ENCODE measurements around the gene ZNF544.

Gene ZNF544

GRCh38 chr19:58277748-58278540 lies 49.2 kb downstream of the ZNF544 start:
- H3K9me3 ChIP-seq (ENCODE audit: control insufficient read depth in 2 of 2, low read length in 2 of 2): peaks cover 8 to 10% of the 10 kb centered on the region in 2 donors
- no peaks in the 10 kb centered on the region for H3K27me3 ChIP-seq (ENCODE audit: control insufficient read depth in 2 of 2, insufficient read depth in 2 of 2, low read length in 2 of 2)
- peak overlapping the region; percentile 84 to 88 for H3K4me3 ChIP-seq (ENCODE audit: low read length in 2 of 2)
- peaks cover 3 to 4% of the 10 kb centered on the region in 2 donors for H3K4me1 ChIP-seq (ENCODE audit: control insufficient read depth in 2 of 2, insufficient read depth in 2 of 2, low read length in 2 of 2)
- no peaks in the 10 kb centered on the region for H3K36me3 ChIP-seq (ENCODE audit: control insufficient read depth in 2 of 2, insufficient read depth in 2 of 2, low read length in 2 of 2)
- peak overlapping the region; percentile 74 to 84 for H3K27ac ChIP-seq (ENCODE audit: low read depth in 2 of 2, low read length in 2 of 2)
- H3K9ac ChIP-seq (ENCODE audit: low read depth in 1 of 2, low read length in 2 of 2): peak overlapping the region; percentile 68 to 81

- peaks cover 3 to 4% of the 10 kb centered on the region in 2 donors for H3K4me1 ChIP-seq (ENCODE audit: control insufficient read depth in 2 of 2, insufficient read depth in 2 of 2, low read length in 2 of 2)
- peak within 1 kb of the TSS; percentile 68 to 81 for H3K9ac ChIP-seq (ENCODE audit: low read depth in 1 of 2, low read length in 2 of 2)
- no peaks in the 10 kb centered on the region for H3K27me3 ChIP-seq (ENCODE audit: control insufficient read depth in 2 of 2, insufficient read depth in 2 of 2, low read length in 2 of 2)
- peak within 1 kb of the TSS; percentile 84 to 88 for H3K4me3 ChIP-seq (ENCODE audit: low read length in 2 of 2)
- no peaks in the 10 kb centered on the region for H3K36me3 ChIP-seq (ENCODE audit: control insufficient read depth in 2 of 2, insufficient read depth in 2 of 2, low read length in 2 of 2)
- peak within 1 kb of the TSS; percentile 74 to 84 for H3K27ac ChIP-seq (ENCODE audit: low read depth in 2 of 2, low read length in 2 of 2)
- H3K9me3 ChIP-seq (ENCODE audit: control insufficient read depth in 2 of 2, low read length in 2 of 2): peaks cover 8 to 10% of the 10 kb centered on the region in 2 donors
Measured at GRCh38 chr19:58278541-58279041, 49.9 kb downstream of the ZNF544 start, which contains the start of gene ZNF8. Gene ZNF8, plus strand, starts transcription at chr19:58278955. Its CDS starts 127 bp downstream, at chr19:58279082.

- H3K27me3 ChIP-seq (ENCODE audit: control insufficient read depth in 2 of 2, insufficient read depth in 2 of 2, low read length in 2 of 2): no peaks in the 10 kb centered on the region
Measured at GRCh38 chr19:58279042-58279924, 50.6 kb downstream of the ZNF544 start.

GRCh38 chr19:58279925-58280316 lies 51.2 kb downstream of the ZNF544 start:
- Histone ChIP-seq H3K9ac (ENCODE audit: low read depth in 1 of 2, low read length in 2 of 2) (no peak overlapping the region), H3K36me3 (ENCODE audit: control insufficient read depth in 2 of 2, insufficient read depth in 2 of 2, low read length in 2 of 2) (peaks cover 0 to 3% of the 10 kb centered on the region in 2 donors), H3K9me3 (ENCODE audit: control insufficient read depth in 2 of 2, low read length in 2 of 2) (peaks cover 5 to 6% of the 10 kb centered on the region in 2 donors), H3K27me3 (ENCODE audit: control insufficient read depth in 2 of 2, insufficient read depth in 2 of 2, low read length in 2 of 2) (no peaks in the 10 kb centered on the region), H3K4me3 (ENCODE audit: low read length in 2 of 2) (peak overlapping the region; percentile 84 to 88), H3K27ac (ENCODE audit: low read depth in 2 of 2, low read length in 2 of 2) (no peak overlapping the region), H3K4me1 (ENCODE audit: control insufficient read depth in 2 of 2, insufficient read depth in 2 of 2, low read length in 2 of 2) (peaks cover 3 to 4% of the 10 kb centered on the region in 2 donors)

More at GRCh38 chr19:58279042-58279924, 50.6 kb downstream of the ZNF544 start:
- Histone ChIP-seq H3K36me3 (ENCODE audit: control insufficient read depth in 2 of 2, insufficient read depth in 2 of 2, low read length in 2 of 2) (no peaks in the 10 kb centered on the region), H3K4me1 (ENCODE audit: control insufficient read depth in 2 of 2, insufficient read depth in 2 of 2, low read length in 2 of 2) (peaks cover 3 to 4% of the 10 kb centered on the region in 2 donors), H3K9ac (ENCODE audit: low read depth in 1 of 2, low read length in 2 of 2) (peak overlapping the region; percentile 68 to 81), H3K4me3 (ENCODE audit: low read length in 2 of 2) (peak overlapping the region; percentile 84 to 88), H3K9me3 (ENCODE audit: control insufficient read depth in 2 of 2, low read length in 2 of 2) (peaks cover 6 to 7% of the 10 kb centered on the region in 2 donors), H3K27ac (ENCODE audit: low read depth in 2 of 2, low read length in 2 of 2) (peak overlapping the region; percentile 74 to 84)

GRCh38 chr19:58284199-58284598 lies 55.5 kb downstream of the ZNF544 start:
- Histone ChIP-seq H3K27ac (ENCODE audit: low read depth in 2 of 2, low read length in 2 of 2) (no peak overlapping the region), H3K27me3 (ENCODE audit: control insufficient read depth in 2 of 2, insufficient read depth in 2 of 2, low read length in 2 of 2) (no peaks in the 10 kb centered on the region), H3K9ac (ENCODE audit: low read depth in 1 of 2, low read length in 2 of 2) (no peak overlapping the region), H3K4me3 (ENCODE audit: low read length in 2 of 2) (no peak overlapping the region), H3K9me3 (ENCODE audit: control insufficient read depth in 2 of 2, low read length in 2 of 2) (peaks cover 6 to 9% of the 10 kb centered on the region in 2 donors), H3K4me1 (ENCODE audit: control insufficient read depth in 2 of 2, insufficient read depth in 2 of 2, low read length in 2 of 2) (peaks cover 0 to 4% of the 10 kb centered on the region in 2 donors), H3K36me3 (ENCODE audit: control insufficient read depth in 2 of 2, insufficient read depth in 2 of 2, low read length in 2 of 2) (peaks cover 34% of the 10 kb centered on the region in 2 donors)

- Histone ChIP-seq H3K4me3 (ENCODE audit: low read length in 2 of 2) (no peak overlapping the region), H3K27ac (ENCODE audit: low read depth in 2 of 2, low read length in 2 of 2) (no peak overlapping the region), H3K9ac (ENCODE audit: low read depth in 1 of 2, low read length in 2 of 2) (no peak overlapping the region), H3K36me3 (ENCODE audit: control insufficient read depth in 2 of 2, insufficient read depth in 2 of 2, low read length in 2 of 2) (peaks cover 57 to 68% of the 10 kb centered on the region in 2 donors), H3K9me3 (ENCODE audit: control insufficient read depth in 2 of 2, low read length in 2 of 2) (peaks cover 30 to 33% of the 10 kb centered on the region in 2 donors), H3K4me1 (ENCODE audit: control insufficient read depth in 2 of 2, insufficient read depth in 2 of 2, low read length in 2 of 2) (no peaks in the 10 kb centered on the region), H3K27me3 (ENCODE audit: control insufficient read depth in 2 of 2, insufficient read depth in 2 of 2, low read length in 2 of 2) (no peaks in the 10 kb centered on the region)
Measured at GRCh38 chr19:58291943-58292342, 63.2 kb downstream of the ZNF544 start.

GRCh38 chr19:58294743-58295374 lies 66.1 kb downstream of the ZNF544 start:
- peaks cover 26 to 27% of the 10 kb centered on the region in 2 donors for H3K9me3 ChIP-seq (ENCODE audit: control insufficient read depth in 2 of 2, low read length in 2 of 2)

GRCh38 chr19:58296104-58296503 lies 67.4 kb downstream of the ZNF544 start:
- Histone ChIP-seq H3K9ac (ENCODE audit: low read depth in 1 of 2, low read length in 2 of 2) (no peak overlapping the region), H3K27me3 (ENCODE audit: control insufficient read depth in 2 of 2, insufficient read depth in 2 of 2, low read length in 2 of 2) (no peaks in the 10 kb centered on the region), H3K36me3 (ENCODE audit: control insufficient read depth in 2 of 2, insufficient read depth in 2 of 2, low read length in 2 of 2) (peaks cover 42 to 51% of the 10 kb centered on the region in 2 donors), H3K9me3 (ENCODE audit: control insufficient read depth in 2 of 2, low read length in 2 of 2) (peaks cover 26 to 27% of the 10 kb centered on the region in 2 donors), H3K4me3 (ENCODE audit: low read length in 2 of 2) (no peak overlapping the region), H3K4me1 (ENCODE audit: control insufficient read depth in 2 of 2, insufficient read depth in 2 of 2, low read length in 2 of 2) (no peaks in the 10 kb centered on the region), H3K27ac (ENCODE audit: low read depth in 2 of 2, low read length in 2 of 2) (no peak overlapping the region)

More at GRCh38 chr19:58294743-58295374, 66.1 kb downstream of the ZNF544 start:
- Histone ChIP-seq H3K4me3 (ENCODE audit: low read length in 2 of 2) (peak overlapping the region in 1 of 2 donors; percentile 28), H3K27ac (ENCODE audit: low read depth in 2 of 2, low read length in 2 of 2) (no peak overlapping the region), H3K36me3 (ENCODE audit: control insufficient read depth in 2 of 2, insufficient read depth in 2 of 2, low read length in 2 of 2) (peaks cover 38 to 50% of the 10 kb centered on the region in 2 donors), H3K9ac (ENCODE audit: low read depth in 1 of 2, low read length in 2 of 2) (no peak overlapping the region), H3K27me3 (ENCODE audit: control insufficient read depth in 2 of 2, insufficient read depth in 2 of 2, low read length in 2 of 2) (no peaks in the 10 kb centered on the region), H3K4me1 (ENCODE audit: control insufficient read depth in 2 of 2, insufficient read depth in 2 of 2, low read length in 2 of 2) (no peaks in the 10 kb centered on the region)

GRCh38 chr19:58300620-58301019 lies 71.9 kb downstream of the ZNF544 start:
- H3K27me3 ChIP-seq (ENCODE audit: control insufficient read depth in 2 of 2, insufficient read depth in 2 of 2, low read length in 2 of 2): no peaks in the 10 kb centered on the region
- no peak overlapping the region for H3K9ac ChIP-seq (ENCODE audit: low read depth in 1 of 2, low read length in 2 of 2)
- H3K9me3 ChIP-seq (ENCODE audit: control insufficient read depth in 2 of 2, low read length in 2 of 2): peaks cover 2 to 3% of the 10 kb centered on the region in 2 donors
- H3K4me3 ChIP-seq (ENCODE audit: low read length in 2 of 2): no peak overlapping the region
- H3K27ac ChIP-seq (ENCODE audit: low read depth in 2 of 2, low read length in 2 of 2): no peak overlapping the region
- peaks cover under 1% of the 10 kb centered on the region in 2 donors for H3K4me1 ChIP-seq (ENCODE audit: control insufficient read depth in 2 of 2, insufficient read depth in 2 of 2, low read length in 2 of 2)
- H3K36me3 ChIP-seq (ENCODE audit: control insufficient read depth in 2 of 2, insufficient read depth in 2 of 2, low read length in 2 of 2): peaks cover 7 to 16% of the 10 kb centered on the region in 2 donors

Measured in mucosa of rectum (tissue), 2 donors.